Measurements from ENCODE around the gene CLDN15. TPM values are rescaled to one million over a fixed set of nuclear protein-coding genes. Genes with fewer than 3 reads are reported as not detected.
"Not testable (repeated sequence)": the region's sequence is repeated elsewhere in the genome, so short reads cannot be mapped to it uniquely, and the experiment has no call there.

CLDN15 gene
- total and polyA plus RNA-seq, 10 donors, result 11.1 to 49.2 (median 21.2) TPM

DNA sequence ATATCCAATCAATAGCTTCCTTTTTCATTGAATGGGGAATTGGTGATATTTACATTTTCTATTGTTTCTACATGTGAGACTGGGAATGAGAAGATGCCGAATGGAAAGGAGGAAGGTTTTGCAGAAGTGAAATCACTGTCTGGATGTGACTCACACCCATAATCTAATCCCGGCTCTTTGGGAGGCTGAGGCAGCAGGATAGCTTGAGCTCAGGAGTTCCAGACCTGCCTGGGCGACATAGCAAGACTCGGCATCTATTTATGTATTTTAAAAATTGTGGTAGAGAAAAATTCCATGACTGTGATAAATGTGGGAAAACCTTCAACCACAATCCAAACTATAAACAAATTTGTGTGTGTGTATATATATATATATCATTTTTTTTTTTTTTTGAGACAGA is 18.2 kb upstream of the CLDN15 start:
- no peak for DNase-seq
- Histone ChIP-seq H3K4me3 (no peak overlapping the region), H3K4me1 (peaks cover 6 to 18% (median 16%) of the 10 kb centered on the region in 6 donors), H3K27ac (no peak overlapping the region), H3K9me3 (no peaks in the 10 kb centered on the region), H3K27me3 (replicated peaks in 1 of 7) (peaks cover 0 to 13% (median 0%) of the 10 kb centered on the region in 7 donors), H3K36me3 (peaks cover 0 to 2% (median 0%) of the 10 kb centered on the region in 6 donors)
- TF ChIP-seq, protein P1, sequence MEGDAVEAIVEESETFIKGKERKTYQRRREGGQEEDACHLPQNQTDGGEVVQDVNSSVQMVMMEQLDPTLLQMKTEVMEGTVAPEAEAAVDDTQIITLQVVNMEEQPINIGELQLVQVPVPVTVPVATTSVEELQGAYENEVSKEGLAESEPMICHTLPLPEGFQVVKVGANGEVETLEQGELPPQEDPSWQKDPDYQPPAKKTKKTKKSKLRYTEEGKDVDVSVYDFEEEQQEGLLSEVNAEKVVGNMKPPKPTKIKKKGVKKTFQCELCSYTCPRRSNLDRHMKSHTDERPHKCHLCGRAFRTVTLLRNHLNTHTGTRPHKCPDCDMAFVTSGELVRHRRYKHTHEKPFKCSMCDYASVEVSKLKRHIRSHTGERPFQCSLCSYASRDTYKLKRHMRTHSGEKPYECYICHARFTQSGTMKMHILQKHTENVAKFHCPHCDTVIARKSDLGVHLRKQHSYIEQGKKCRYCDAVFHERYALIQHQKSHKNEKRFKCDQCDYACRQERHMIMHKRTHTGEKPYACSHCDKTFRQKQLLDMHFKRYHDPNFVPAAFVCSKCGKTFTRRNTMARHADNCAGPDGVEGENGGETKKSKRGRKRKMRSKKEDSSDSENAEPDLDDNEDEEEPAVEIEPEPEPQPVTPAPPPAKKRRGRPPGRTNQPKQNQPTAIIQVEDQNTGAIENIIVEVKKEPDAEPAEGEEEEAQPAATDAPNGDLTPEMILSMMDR (IDR thresholded peaks at IDR 0.05 in 8 of 11, conservative IDR thresholded peaks at IDR 0.05 in 3 of 11), result no peak
- TF ChIP-seq POLR2A (IDR thresholded peaks at IDR 0.05) (no peak), POLR2AphosphoS5 (IDR thresholded peaks at IDR 0.05) (no peak)
- 69 to 89% (median 77%) methylated on average over 4 of the region's 4 CpGs for WGBS, 5 donors
- intact Hi-C loops (cut with DNase I; ENCODE audit: low total_unique reads), result no loop called here

GRCh38 chr7:101253199-101253598 is 15.6 kb upstream of the CLDN15 start:
- H3K36me3 ChIP-seq, result peaks cover 0 to 28% (median 11%) of the 10 kb centered on the region in 6 donors
- intact Hi-C loops (cut with DNase I; ENCODE audit: low total_unique reads); H3K27ac ChIP-seq; H3K9me3 ChIP-seq; DNase-seq: not testable (repeated sequence)
- H3K4me3 ChIP-seq, result peak overlapping the region in 4 of 8 donors; percentile 72 to 98 (median 90)
- 84 to 90% (median 86%) methylated on average over 5 of the region's 5 CpGs for WGBS, 5 donors
- peaks cover 16 to 43% (median 31%) of the 10 kb centered on the region in 6 donors for H3K4me1 ChIP-seq
- H3K27me3 ChIP-seq (replicated peaks in 1 of 7), result peaks cover 0 to 13% (median 0%) of the 10 kb centered on the region in 7 donors

DNA sequence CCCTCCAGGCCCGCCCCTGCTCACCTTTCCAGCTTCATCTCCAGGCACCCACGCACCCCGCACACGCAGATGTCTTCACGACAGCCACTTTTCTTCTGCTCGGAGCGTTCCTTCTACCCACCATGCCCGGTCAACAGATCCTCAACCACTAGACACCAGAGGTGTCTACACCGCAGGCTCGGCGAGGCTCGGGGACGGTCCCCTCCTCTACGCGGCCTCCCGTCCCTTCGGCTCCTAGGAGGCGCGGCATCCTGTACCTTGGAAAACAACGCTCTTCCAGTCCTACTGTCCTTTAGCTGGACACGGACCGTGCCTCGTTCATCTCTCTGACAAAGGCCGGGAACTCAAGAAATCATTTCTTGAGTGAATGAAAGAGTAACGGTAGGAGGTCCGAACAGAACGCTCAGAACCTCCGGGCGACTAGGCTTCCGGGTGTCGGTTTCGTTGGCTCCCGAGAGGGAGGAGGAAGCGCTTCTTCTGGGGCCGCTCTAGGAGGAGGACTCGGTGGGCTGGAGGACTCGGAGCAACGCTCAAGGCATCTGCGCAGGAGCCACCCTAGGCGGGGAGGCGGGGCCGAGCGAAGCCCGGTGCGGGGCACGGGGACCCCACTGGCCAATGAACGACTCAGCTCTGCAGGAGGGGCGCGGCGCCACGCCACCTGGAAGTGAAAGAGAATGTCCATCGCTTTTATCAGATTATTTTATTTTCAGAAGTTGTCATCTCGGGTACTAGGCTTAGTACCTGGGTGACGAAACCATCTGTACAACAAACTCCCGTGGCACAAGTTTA is 14.5 kb upstream of the CLDN15 start:
- Histone ChIP-seq H3K27me3 (replicated peaks in 1 of 7) (peaks cover 0 to 7% (median 0%) of the 10 kb centered on the region in 7 donors), H3K9me3 (no peaks in the 10 kb centered on the region), H3K4me3 (peak overlapping the region; percentile 72 to 98 (median 90)), H3K36me3 (peaks cover 0 to 39% (median 11%) of the 10 kb centered on the region in 6 donors), H3K27ac (peak overlapping the region; percentile 67 to 92 (median 87)), H3K4me1 (peaks cover 16 to 49% (median 31%) of the 10 kb centered on the region in 6 donors)
- TF ChIP-seq, protein P1 (IDR thresholded peaks at IDR 0.05 in 8 of 11, conservative IDR thresholded peaks at IDR 0.05 in 3 of 11), result peak in 2 of 11 experiments; percentile 22 to 36
- TF ChIP-seq POLR2AphosphoS5 (IDR thresholded peaks at IDR 0.05), result peak; percentile 84 to 89 (median 88)
- no peak for TF ChIP-seq POLR2A (IDR thresholded peaks at IDR 0.05)
- peak; percentile 99 for DNase-seq
- intact Hi-C loops (cut with DNase I; ENCODE audit: low total_unique reads), result no loop called here
- WGBS, 5 donors, result 0 to 1% (median 0%) methylated on average over 52 to 55 of the region's 55 CpGs

GRCh38 chr7:101250324-101250723 is 12.7 kb upstream of the CLDN15 start:
- Histone ChIP-seq H3K27ac (no peak overlapping the region), H3K36me3 (peaks cover 0 to 44% (median 11%) of the 10 kb centered on the region in 6 donors), H3K9me3 (no peaks in the 10 kb centered on the region), H3K4me1 (peaks cover 21 to 66% (median 45%) of the 10 kb centered on the region in 6 donors), H3K27me3 (replicated peaks in 1 of 7) (no peaks in the 10 kb centered on the region), H3K4me3 (peak overlapping the region in 2 of 8 donors; percentile 74 to 81)
- TF ChIP-seq, protein P1 (IDR thresholded peaks at IDR 0.05 in 8 of 11, conservative IDR thresholded peaks at IDR 0.05 in 3 of 11), result no peak
- TF ChIP-seq POLR2AphosphoS5 (IDR thresholded peaks at IDR 0.05) (no peak), POLR2A (IDR thresholded peaks at IDR 0.05) (no peak)
- WGBS, 5 donors, result 83 to 90% (median 84%) methylated on average over 3 of the region's 3 CpGs
- no peak for DNase-seq
- intact Hi-C loops (cut with DNase I; ENCODE audit: low total_unique reads), result no loop called here

Measured in spleen (tissue), 11 donors.